Kidney epithelial cell (primary cell): ENCODE data around the gene MPP1. TPM values are rescaled to one million over a fixed set of nuclear protein-coding genes. Genes with fewer than 3 reads are reported as not detected.

ENCODE experiments used
- DNase-seq: peaks from one replicate; pipeline ENCODE4 v3.0.0-alpha.2; 2010; ENCODE audit warnings: low read depth
- H3K27me3 ChIP-seq: 2 replicates; pipeline ENCODE4 v1.6.0; 2011; ENCODE audit warnings: low read length; ENCODE audit not compliant: control insufficient read depth, insufficient read depth
- H3K36me3 ChIP-seq: 2 replicates; pipeline ENCODE4 v1.5.1; 2011; ENCODE audit warnings: low read length; ENCODE audit not compliant: control insufficient read depth, insufficient read depth
- H3K4me3 ChIP-seq: 2 replicates; pipeline ENCODE4 v1.5.1; 2011; ENCODE audit warnings: low read depth, mild to moderate bottlenecking, control low read depth, low read length
- CTCF ChIP-seq: IDR thresholded peaks from 2 replicates; pipeline ENCODE4 v1.5.1; 2011; ENCODE audit warnings: mild to moderate bottlenecking, moderate library complexity, low read length, control low read depth, inconsistent platforms; ENCODE audit not compliant: insufficient read depth, poor library complexity, severe bottlenecking
- total RNA-seq: library from RNA; depleted of rRNA; stranded (reverse); fragments of >200 nt; gene quantifications from 2 replicates; pipeline ENCODE4 v1.2.3, GENCODE V29; 2015

The MPP1 gene
- total RNA-seq: 7.7 and 9.3 TPM in 2 replicates

GRCh38 chrX:154804957-154805695 lies at the start of gene MPP1:
Gene MPP1 (minus strand): TSS chrX:154805485. CDS start chrX:154805373, 112 bp downstream.
- no peaks in the 10 kb centered on the region for H3K36me3 ChIP-seq
- DNase-seq: no peak
- TF ChIP-seq CTCF: no peak
- H3K27me3 ChIP-seq: no peaks in the 10 kb centered on the region
- H3K4me3 ChIP-seq: peak within 1 kb of the TSS; percentile 58

- no peak for TF ChIP-seq CTCF
- Histone ChIP-seq H3K4me3 (no peak overlapping the region), H3K27me3 (no peaks in the 10 kb centered on the region), H3K36me3 (no peaks in the 10 kb centered on the region)
- DNase-seq: no peak
Observed at GRCh38 chrX:154850957-154851611, 45.8 kb upstream of the MPP1 start.

- DNase-seq: no peak
- no peaks in the 10 kb centered on the region for H3K27me3 ChIP-seq
- TF ChIP-seq CTCF: peak; percentile 37
- H3K36me3 ChIP-seq: no peaks in the 10 kb centered on the region
- no peak overlapping the region for H3K4me3 ChIP-seq
Observed at GRCh38 chrX:154840856-154841255, 35.6 kb upstream of the MPP1 start.

GRCh38 chrX:154836163-154836562 lies 30.9 kb upstream of the MPP1 start:
- DNase-seq: no peak

GRCh38 chrX:154834562-154834961 lies 29.3 kb upstream of the MPP1 start, which contains the start of gene SMIM9:
Gene SMIM9 (minus strand): TSS chrX:154834662. CDS start chrX:154830856, 3,806 bp downstream.
- no peak for DNase-seq
- Histone ChIP-seq H3K36me3 (no peaks in the 10 kb centered on the region), H3K4me3 (no peak within 1 kb of the TSS), H3K27me3 (no peaks in the 10 kb centered on the region)
- TF ChIP-seq CTCF: no peak

More at GRCh38 chrX:154836163-154836562, 30.9 kb upstream of the MPP1 start:
- no peaks in the 10 kb centered on the region for H3K27me3 ChIP-seq
- TF ChIP-seq CTCF: no peak
- H3K36me3 ChIP-seq: no peaks in the 10 kb centered on the region
- no peak overlapping the region for H3K4me3 ChIP-seq
